NCI-H69 (cell line): ENCODE data around the gene ZBTB7C.

Source experiments
- DNase-seq: peaks from one replicate; lab custom pipeline; 2025; lab: John Stamatoyannopoulos, UW

The ZBTB7C gene

GRCh38 chr18:48164701-48165100 lies 244.5 kb downstream of the ZBTB7C start:
- DNase-seq: no peak

GRCh38 chr18:48164116-48164515 lies 245.1 kb downstream of the ZBTB7C start:
- DNase-seq: peak; percentile 28

GRCh38 chr18:48163738-48164115 lies 245.5 kb downstream of the ZBTB7C start:
- no peak for DNase-seq

- DNase-seq: peak; percentile 62
These were observed 246.0 kb downstream of the ZBTB7C start for GRCh38 chr18:48162956-48163737.

- peak; percentile 99 for DNase-seq
These were observed 247.1 kb downstream of the ZBTB7C start for GRCh38 chr18:48161911-48162698.

- DNase-seq: peak; percentile 85
These were observed 247.8 kb downstream of the ZBTB7C start for GRCh38 chr18:48161191-48161910.

GRCh38 chr18:48160622-48161021 lies 248.6 kb downstream of the ZBTB7C start:
- DNase-seq: no peak

GRCh38 chr18:48159816-48160215 lies 249.4 kb downstream of the ZBTB7C start:
- no peak for DNase-seq

- DNase-seq: no peak
These were observed 250.5 kb downstream of the ZBTB7C start for GRCh38 chr18:48158721-48159120.

- DNase-seq: peak; percentile 86
These were observed 251.2 kb downstream of the ZBTB7C start for GRCh38 chr18:48157956-48158355.

- DNase-seq: no peak
These were observed 253.3 kb downstream of the ZBTB7C start for GRCh38 chr18:48155856-48156255.

GRCh38 chr18:48154828-48155227 lies 254.4 kb downstream of the ZBTB7C start:
- DNase-seq: peak; percentile 49

- DNase-seq: no peak
These were observed 255.3 kb downstream of the ZBTB7C start for GRCh38 chr18:48153613-48154481.

- DNase-seq: no peak
These were observed 256.6 kb downstream of the ZBTB7C start for GRCh38 chr18:48152549-48152948.

GRCh38 chr18:48151421-48152065 lies 257.6 kb downstream of the ZBTB7C start:
- no peak for DNase-seq

GRCh38 chr18:48149020-48149685 lies 260.0 kb downstream of the ZBTB7C start:
- no peak for DNase-seq

GRCh38 chr18:48142994-48143393 lies 266.2 kb downstream of the ZBTB7C start:
- DNase-seq: peak; percentile 65

GRCh38 chr18:48142353-48142752 lies 266.8 kb downstream of the ZBTB7C start:
- peak; percentile 85 for DNase-seq

- peak; percentile 33 for DNase-seq
These were observed 268.5 kb downstream of the ZBTB7C start for GRCh38 chr18:48140731-48141130.
